PC-3 (cell line): Measurements from ENCODE around the gene FAHD2A.

Experiments
- EZH2phosphoT487 ChIP-seq: fragments of 300-600 bp; sonication (generic); IDR thresholded peaks from 2 replicates; pipeline ENCODE4 v1.6.1; 2018; ENCODE audit warnings: mild to moderate bottlenecking, antibody characterized with exemption, low read length, borderline replicate concordance
- TF ChIP-seq, protein P1 (sequence below): fragments of 300-600 bp; sonication (generic); conservative IDR thresholded peaks from 2 replicates; pipeline ENCODE4 v1.5.1; 2017; ENCODE audit warnings: antibody characterized with exemption, low read depth, mild to moderate bottlenecking, low read length

DNA sequence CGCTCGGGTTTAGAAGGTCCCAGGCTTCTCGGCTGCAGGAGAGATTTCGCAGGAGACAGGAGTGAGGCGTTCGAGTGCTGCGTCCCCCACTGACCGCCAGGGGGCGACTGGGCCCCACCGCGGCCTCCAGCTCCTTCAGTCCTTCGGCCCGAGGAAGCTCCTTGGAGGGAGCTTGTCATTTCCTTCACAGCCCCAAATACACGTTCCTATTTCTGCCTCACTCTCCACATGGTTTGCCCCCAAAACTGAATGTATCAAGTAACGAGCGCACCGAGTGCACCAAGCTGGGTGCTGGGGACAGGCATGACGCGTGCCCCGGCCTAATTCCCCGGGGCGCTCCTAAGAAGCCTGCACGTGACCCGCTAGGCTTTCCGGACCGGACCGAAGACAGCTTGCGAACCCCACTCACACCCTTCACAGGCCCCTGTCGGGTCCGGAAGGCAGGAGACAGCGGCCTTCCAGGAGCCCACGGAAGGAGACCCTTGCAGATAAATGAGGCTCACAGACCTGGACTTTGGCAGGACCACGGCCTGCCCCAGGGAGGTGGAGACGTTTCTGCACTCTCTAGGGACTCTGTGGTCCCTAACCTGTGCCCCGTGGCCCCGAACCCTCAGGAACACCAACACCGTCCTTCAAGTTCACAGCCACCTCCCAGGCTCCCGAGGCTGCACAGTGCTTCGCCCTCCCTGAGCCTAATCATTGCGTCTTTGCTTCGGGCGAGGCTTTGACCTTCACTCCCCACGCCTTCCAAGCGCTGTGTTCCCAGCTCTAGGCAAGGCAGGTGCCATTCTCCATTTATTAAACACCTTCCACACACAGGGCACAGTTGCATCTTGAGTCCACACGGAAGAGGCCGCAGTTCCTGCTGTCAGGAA, 13.0 kb upstream of the FAHD2A start:
- TF ChIP-seq, protein P1, sequence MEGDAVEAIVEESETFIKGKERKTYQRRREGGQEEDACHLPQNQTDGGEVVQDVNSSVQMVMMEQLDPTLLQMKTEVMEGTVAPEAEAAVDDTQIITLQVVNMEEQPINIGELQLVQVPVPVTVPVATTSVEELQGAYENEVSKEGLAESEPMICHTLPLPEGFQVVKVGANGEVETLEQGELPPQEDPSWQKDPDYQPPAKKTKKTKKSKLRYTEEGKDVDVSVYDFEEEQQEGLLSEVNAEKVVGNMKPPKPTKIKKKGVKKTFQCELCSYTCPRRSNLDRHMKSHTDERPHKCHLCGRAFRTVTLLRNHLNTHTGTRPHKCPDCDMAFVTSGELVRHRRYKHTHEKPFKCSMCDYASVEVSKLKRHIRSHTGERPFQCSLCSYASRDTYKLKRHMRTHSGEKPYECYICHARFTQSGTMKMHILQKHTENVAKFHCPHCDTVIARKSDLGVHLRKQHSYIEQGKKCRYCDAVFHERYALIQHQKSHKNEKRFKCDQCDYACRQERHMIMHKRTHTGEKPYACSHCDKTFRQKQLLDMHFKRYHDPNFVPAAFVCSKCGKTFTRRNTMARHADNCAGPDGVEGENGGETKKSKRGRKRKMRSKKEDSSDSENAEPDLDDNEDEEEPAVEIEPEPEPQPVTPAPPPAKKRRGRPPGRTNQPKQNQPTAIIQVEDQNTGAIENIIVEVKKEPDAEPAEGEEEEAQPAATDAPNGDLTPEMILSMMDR: peak; percentile 90
- no peak for TF ChIP-seq EZH2phosphoT487
